AG10803 (cell line): ENCODE data around the gene RBMS1.

Experiments used
- DNase-seq: peaks from one replicate; pipeline ENCODE4 v3.0.0; 2010; ENCODE audit warnings: low read depth
- H3K4me3 ChIP-seq: 2 replicates; pipeline ENCODE4 v1.5.1; 2011; ENCODE audit warnings: mild to moderate bottlenecking, low read length, control low read depth
- CTCF ChIP-seq: conservative IDR thresholded peaks from 2 replicates; pipeline ENCODE4 v1.5.1; 2011; ENCODE audit warnings: mild to moderate bottlenecking, low read length, control low read depth, inconsistent platforms

RBMS1 gene

GRCh38 chr2:160478660-160479059 is 14.9 kb downstream of the RBMS1 start:
- H3K4me3 ChIP-seq: no peak overlapping the region
- DNase-seq: no peak
- TF ChIP-seq CTCF: no peak

- no peak overlapping the region for H3K4me3 ChIP-seq
- DNase-seq: no peak
- no peak for TF ChIP-seq CTCF
Measured at GRCh38 chr2:160477032-160477431, 16.6 kb downstream of the RBMS1 start.

GRCh38 chr2:160474891-160475787 is 18.5 kb downstream of the RBMS1 start:
- TF ChIP-seq CTCF: no peak
- DNase-seq: no peak
- H3K4me3 ChIP-seq: no peak overlapping the region

GRCh38 chr2:160474319-160474645 is 19.3 kb downstream of the RBMS1 start:
- no peak for TF ChIP-seq CTCF
- H3K4me3 ChIP-seq: no peak overlapping the region
- no peak for DNase-seq

GRCh38 chr2:160473468-160474318 is 19.9 kb downstream of the RBMS1 start:
- TF ChIP-seq CTCF: no peak
- no peak overlapping the region for H3K4me3 ChIP-seq
- DNase-seq: no peak

GRCh38 chr2:160472839-160473251 is 20.8 kb downstream of the RBMS1 start:
- no peak for TF ChIP-seq CTCF
- H3K4me3 ChIP-seq: no peak overlapping the region
- DNase-seq: no peak
